IPS DF 6.9 (cell line): ENCODE results near the gene CNP.

Experiments used
- DNase-seq: peaks from one replicate; pipeline ENCODE4 v3.0.0-alpha.2; 2013; ENCODE audit warnings: low read depth, low spot score
- H3K27ac ChIP-seq: one replicate; pipeline ENCODE4 v1.5.1; 2013; ENCODE audit warnings: low read length, control low read depth
- H3K27me3 ChIP-seq: 2 replicates; pipeline ENCODE4 v1.6.1; 2013; ENCODE audit warnings: mild to moderate bottlenecking, low read length; ENCODE audit not compliant: control insufficient read depth, insufficient read depth
- H3K36me3 ChIP-seq: 2 replicates; pipeline ENCODE4 v1.6.1; 2013; ENCODE audit warnings: low read length; ENCODE audit not compliant: control insufficient read depth, insufficient read depth
- H3K4me1 ChIP-seq: 2 replicates; pipeline ENCODE4 v1.6.1; 2013; ENCODE audit warnings: low read length; ENCODE audit not compliant: control insufficient read depth, insufficient read depth
- H3K4me3 ChIP-seq: 2 replicates; pipeline ENCODE4 v1.5.1; 2013; ENCODE audit warnings: mild to moderate bottlenecking, low read length
- H3K9me3 ChIP-seq: 2 replicates; pipeline ENCODE4 v1.6.1; 2013; ENCODE audit warnings: low read length, inconsistent platforms; ENCODE audit not compliant: control insufficient read depth, insufficient read depth
- WGBS: extraction: QIAGEN DNeasy Blood & Tissue Kit; methylation state at CpG from one replicate; pipeline ENCODE4 v1.1.7; 2013; ENCODE audit warnings: mixed read lengths, missing lambda C conversion rate; ENCODE audit not compliant: insufficient read length, insufficient coverage; 5-methylcytosine and 5-hydroxymethylcytosine counted together

CNP gene

GRCh38 chr17:41973408-41973811, 6.8 kb downstream of the CNP start:
- no CpG with 5 or more reads among the region's 19 CpGs for WGBS
- H3K4me3 ChIP-seq, result no peak overlapping the region
- no peaks in the 10 kb centered on the region for H3K27me3 ChIP-seq
- no peaks in the 10 kb centered on the region for H3K4me1 ChIP-seq
- H3K36me3 ChIP-seq, result peaks cover 60% of the 10 kb centered on the region
- no peaks in the 10 kb centered on the region for H3K9me3 ChIP-seq
- H3K27ac ChIP-seq, result no peak overlapping the region
- no peak for DNase-seq

GRCh38 chr17:41974031-41974430, 7.4 kb downstream of the CNP start:
- no peak overlapping the region for H3K27ac ChIP-seq
- no peaks in the 10 kb centered on the region for H3K9me3 ChIP-seq
- no peak for DNase-seq
- no peak overlapping the region for H3K4me3 ChIP-seq
- no peaks in the 10 kb centered on the region for H3K4me1 ChIP-seq
- no CpG with 5 or more reads among the region's 6 CpGs for WGBS
- peaks cover 55% of the 10 kb centered on the region for H3K36me3 ChIP-seq
- no peaks in the 10 kb centered on the region for H3K27me3 ChIP-seq

GRCh38 chr17:41974658-41975057, 8.1 kb downstream of the CNP start:
- Histone ChIP-seq H3K9me3 (no peaks in the 10 kb centered on the region), H3K27ac (no peak overlapping the region), H3K4me1 (no peaks in the 10 kb centered on the region), H3K27me3 (no peaks in the 10 kb centered on the region), H3K4me3 (no peak overlapping the region), H3K36me3 (peaks cover 55% of the 10 kb centered on the region)
- DNase-seq, result no peak
- no CpG with 5 or more reads among the region's 5 CpGs for WGBS

GRCh38 chr17:41975099-41976083, 8.8 kb downstream of the CNP start:
- H3K36me3 ChIP-seq, result peaks cover 55% of the 10 kb centered on the region
- H3K27me3 ChIP-seq, result no peaks in the 10 kb centered on the region
- H3K27ac ChIP-seq, result no peak overlapping the region
- H3K9me3 ChIP-seq, result no peaks in the 10 kb centered on the region
- no peaks in the 10 kb centered on the region for H3K4me1 ChIP-seq
- WGBS, result no CpG with 5 or more reads among the region's 9 CpGs
- no peak for DNase-seq
- no peak overlapping the region for H3K4me3 ChIP-seq

DNA sequence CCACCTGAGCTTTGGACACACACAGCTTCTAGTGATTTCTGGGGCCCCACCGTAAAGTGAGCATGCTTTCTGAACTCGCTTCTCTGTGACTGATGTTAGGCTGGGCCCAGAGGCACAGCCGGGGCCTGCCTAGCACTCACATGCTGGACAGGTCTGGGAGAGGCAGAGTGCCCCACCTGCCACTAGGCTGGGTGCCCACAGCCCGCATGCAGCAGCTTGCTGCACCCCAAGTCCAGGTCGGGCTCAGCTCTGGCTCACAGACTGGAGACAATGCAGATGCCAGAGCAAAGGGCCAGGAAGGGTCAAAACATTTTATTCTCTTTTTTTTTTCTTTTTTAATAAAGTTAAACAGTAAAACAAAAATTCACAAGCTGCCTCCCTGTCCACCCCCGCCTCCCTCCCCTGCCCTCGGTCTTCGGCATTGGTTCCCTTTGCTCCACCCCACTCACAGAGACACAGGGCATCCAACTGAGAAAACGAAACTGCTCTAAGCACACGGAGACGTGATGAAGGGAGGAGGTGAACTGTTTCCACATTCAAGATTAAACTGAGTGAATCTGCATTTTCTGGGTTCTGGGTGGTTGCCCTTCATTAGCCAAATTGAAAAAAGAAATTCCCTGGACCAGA, 9.7 kb downstream of the CNP start:
- no peaks in the 10 kb centered on the region for H3K27me3 ChIP-seq
- no CpG with 5 or more reads among the region's 11 CpGs for whole genome bisulfite sequencing
- H3K9me3 ChIP-seq, result no peaks in the 10 kb centered on the region
- H3K4me3 ChIP-seq, result no peak overlapping the region
- no peak for DNase-seq
- H3K4me1 ChIP-seq, result no peaks in the 10 kb centered on the region
- H3K36me3 ChIP-seq, result peaks cover 55% of the 10 kb centered on the region
- no peak overlapping the region for H3K27ac ChIP-seq

DNA sequence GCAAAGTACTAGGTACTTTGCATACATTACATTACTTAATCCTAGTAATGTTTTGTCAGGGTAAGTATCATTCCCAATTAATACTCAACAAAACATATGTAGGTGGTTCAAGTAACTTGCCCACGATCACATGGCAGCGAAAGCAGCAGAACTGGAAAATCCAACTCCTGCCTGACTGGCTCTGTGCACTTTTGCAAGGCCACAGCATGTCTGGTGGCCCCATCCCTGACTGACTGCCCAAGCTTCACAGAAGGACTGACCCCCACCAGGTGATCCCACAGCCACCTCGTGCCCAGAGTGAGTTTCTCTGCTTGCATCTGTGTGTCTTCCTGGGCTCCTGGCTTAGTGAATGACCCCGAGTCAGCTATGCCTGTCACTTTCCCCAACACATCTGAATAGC, 11.4 kb downstream of the CNP start:
- no peaks in the 10 kb centered on the region for H3K4me1 ChIP-seq
- WGBS, result no CpG with 5 or more reads among the region's 4 CpGs
- H3K27ac ChIP-seq, result no peak overlapping the region
- no peak for DNase-seq
- no peak overlapping the region for H3K4me3 ChIP-seq
- H3K36me3 ChIP-seq, result peaks cover 53% of the 10 kb centered on the region
- H3K9me3 ChIP-seq, result no peaks in the 10 kb centered on the region
- H3K27me3 ChIP-seq, result no peaks in the 10 kb centered on the region

GRCh38 chr17:41982026-41982760, 15.6 kb downstream of the CNP start:
- peaks cover 33% of the 10 kb centered on the region; the same call in 1 of the 2 replicates for H3K36me3 ChIP-seq
- no peaks in the 10 kb centered on the region for H3K9me3 ChIP-seq
- H3K27me3 ChIP-seq, result no peaks in the 10 kb centered on the region
- no CpG with 5 or more reads among the region's 14 CpGs for whole genome bisulfite sequencing
- H3K4me3 ChIP-seq, result no peak overlapping the region
- H3K4me1 ChIP-seq, result no peaks in the 10 kb centered on the region
- no peak for DNase-seq
- H3K27ac ChIP-seq, result no peak overlapping the region

GRCh38 chr17:41984454-41984853, 17.9 kb downstream of the CNP start:
- Histone ChIP-seq H3K27me3 (no peaks in the 10 kb centered on the region), H3K4me1 (no peaks in the 10 kb centered on the region), H3K36me3 (peaks cover 35% of the 10 kb centered on the region; the same call in 1 of the 2 replicates), H3K9me3 (no peaks in the 10 kb centered on the region), H3K27ac (no peak overlapping the region), H3K4me3 (no peak overlapping the region)
- WGBS, result no CpG with 5 or more reads among the region's 8 CpGs
- DNase-seq, result no peak

- Histone ChIP-seq H3K36me3 (peaks cover 36% of the 10 kb centered on the region; the same call in 1 of the 2 replicates), H3K9me3 (no peaks in the 10 kb centered on the region), H3K4me1 (no peaks in the 10 kb centered on the region), H3K27me3 (no peaks in the 10 kb centered on the region), H3K27ac (no peak overlapping the region), H3K4me3 (no peak overlapping the region)
- WGBS, result no CpG with 5 or more reads among the region's 8 CpGs
- DNase-seq, result no peak
Observed at GRCh38 chr17:41985919-41986318, 19.3 kb downstream of the CNP start.

GRCh38 chr17:41986634-41987033, 20.0 kb downstream of the CNP start:
- no peaks in the 10 kb centered on the region for H3K4me1 ChIP-seq
- H3K4me3 ChIP-seq, result no peak overlapping the region
- H3K36me3 ChIP-seq, result peaks cover 34% of the 10 kb centered on the region; the same call in 1 of the 2 replicates
- H3K27ac ChIP-seq, result no peak overlapping the region
- no peak for DNase-seq
- WGBS, result no CpG with 5 or more reads among the region's 1 CpG
- no peaks in the 10 kb centered on the region for H3K9me3 ChIP-seq
- no peaks in the 10 kb centered on the region for H3K27me3 ChIP-seq
